Omental fat pad (tissue), 4 donors: ENCODE results near the gene GLB1L3. TPM values are rescaled to one million over a fixed set of nuclear protein-coding genes. Genes with fewer than 3 reads are reported as not detected.

Experiments
- ATAC-seq: fragments of 150-250 bp; one replicate; pipeline ENCODE4 v1.9.1; 2016; ENCODE audit warnings: mild to moderate bottlenecking, moderate library complexity; ENCODE audit not compliant: low FRiP score
- DNase-seq: peaks from one replicate; pipeline ENCODE4 v3.0.0-alpha.2; 2019; ENCODE audit warnings: low spot score
- CTCF ChIP-seq, 3 donors: fragments of 450-650 bp; IDR thresholded peaks; one replicate each; pipeline ENCODE4 v1.5.1; 2016 to 2017; ENCODE audit warnings: antibody characterized with exemption in 3 of 3, mild to moderate bottlenecking in 3 of 3, moderate library complexity in 2 of 3
- total RNA-seq, 4 donors: library from RNA; depleted of rRNA; stranded (reverse); fragments of >200 nt; gene quantifications; one replicate each; pipeline ENCODE4 v1.1.0, GENCODE V29; 2016

The GLB1L3 gene
- total RNA-seq, 4 donors from 2014 or later = not detected

GRCh38 chr11:134243913-134244312 is 32.3 kb upstream of the GLB1L3 start:
- TF ChIP-seq CTCF (IDR thresholded peaks at IDR 0.05) = no peak
- DNase-seq (no peak), ATAC-seq (no peak)

- ATAC-seq (no peak), DNase-seq (no peak)
- no peak for TF ChIP-seq CTCF (IDR thresholded peaks at IDR 0.05)
Observed at GRCh38 chr11:134244593-134244992, 31.6 kb upstream of the GLB1L3 start.

GRCh38 chr11:134245434-134245833 is 30.7 kb upstream of the GLB1L3 start:
- ATAC-seq (no peak), DNase-seq (no peak)
- TF ChIP-seq CTCF (IDR thresholded peaks at IDR 0.05) = no peak

- DNase-seq (no peak), ATAC-seq (no peak)
- TF ChIP-seq CTCF (IDR thresholded peaks at IDR 0.05) = no peak
Observed at GRCh38 chr11:134246100-134246499, 30.1 kb upstream of the GLB1L3 start.

GRCh38 chr11:134246678-134247077 is 29.5 kb upstream of the GLB1L3 start:
- TF ChIP-seq CTCF (IDR thresholded peaks at IDR 0.05) = no peak
- DNase-seq (no peak), ATAC-seq (no peak)

GRCh38 chr11:134248910-134249480 is 27.2 kb upstream of the GLB1L3 start:
- no peak for TF ChIP-seq CTCF (IDR thresholded peaks at IDR 0.05)
- no peak for DNase-seq
- ATAC-seq = no peak

- ATAC-seq (no peak), DNase-seq (no peak)
- TF ChIP-seq CTCF (IDR thresholded peaks at IDR 0.05) = no peak
Observed at GRCh38 chr11:134250246-134250645, 25.9 kb upstream of the GLB1L3 start.
